GM21717 (cell line): ENCODE measurements around the gene PKP2.
"Not testable (repeated sequence)": the region's sequence is repeated elsewhere in the genome, so short reads cannot be mapped to it uniquely, and the experiment has no call there.

Source experiments
- ATAC-seq: cut with Tn5 transposase; IDR thresholded peaks from one replicate; pipeline ENCODE4 v1.9.1; 2021; ENCODE audit warnings: mild to moderate bottlenecking, moderate library complexity; ENCODE audit not compliant: unreplicated experiment

Gene PKP2

GRCh38 chr12:32897281-32897610 lies 669 bp upstream of the PKP2 start:
- no peak for ATAC-seq

- ATAC-seq = no peak
Observed at GRCh38 chr12:32895688-32896431, 717 bp downstream of the PKP2 start.

GRCh38 chr12:32894566-32894965 lies 2.0 kb downstream of the PKP2 start:
- ATAC-seq = no peak

- no peak for ATAC-seq
Observed at GRCh38 chr12:32893458-32893857, 3.1 kb downstream of the PKP2 start.

- no peak for ATAC-seq
Observed at GRCh38 chr12:32893043-32893442, 3.5 kb downstream of the PKP2 start.

GRCh38 chr12:32892369-32892768 lies 4.2 kb downstream of the PKP2 start:
- not testable (repeated sequence) for ATAC-seq

- ATAC-seq = no peak
Observed at GRCh38 chr12:32891956-32892355, 4.6 kb downstream of the PKP2 start.

- no peak for ATAC-seq
Observed at GRCh38 chr12:32891526-32891925, 5.1 kb downstream of the PKP2 start.

- no peak for ATAC-seq
Observed at GRCh38 chr12:32889011-32889760, 7.4 kb downstream of the PKP2 start.

GRCh38 chr12:32887058-32887457 lies 9.5 kb downstream of the PKP2 start:
- ATAC-seq = no peak

GRCh38 chr12:32885831-32886230 lies 10.7 kb downstream of the PKP2 start:
- ATAC-seq = peak; percentile 67

GRCh38 chr12:32884962-32885361 lies 11.6 kb downstream of the PKP2 start:
- ATAC-seq = no peak

GRCh38 chr12:32881702-32882101 lies 14.9 kb downstream of the PKP2 start:
- ATAC-seq = no peak

- ATAC-seq = no peak
Observed at GRCh38 chr12:32881107-32881506, 15.5 kb downstream of the PKP2 start.

- not testable (repeated sequence) for ATAC-seq
Observed at GRCh38 chr12:32879066-32879465, 17.5 kb downstream of the PKP2 start.

- no peak for ATAC-seq
Observed at GRCh38 chr12:32877601-32878459, 18.7 kb downstream of the PKP2 start.

- no peak for ATAC-seq
Observed at GRCh38 chr12:32876004-32876403, 20.6 kb downstream of the PKP2 start.

GRCh38 chr12:32874975-32875374 lies 21.6 kb downstream of the PKP2 start:
- no peak for ATAC-seq

GRCh38 chr12:32874078-32874477 lies 22.5 kb downstream of the PKP2 start:
- no peak for ATAC-seq

- ATAC-seq = not testable (repeated sequence)
Observed at GRCh38 chr12:32872416-32872815, 24.2 kb downstream of the PKP2 start.

- no peak for ATAC-seq
Observed at GRCh38 chr12:32870716-32871115, 25.9 kb downstream of the PKP2 start.

- ATAC-seq = no peak
Observed at GRCh38 chr12:32868885-32869284, 27.7 kb downstream of the PKP2 start.
